Ectodermal cell (in vitro differentiated cells): ENCODE data around the gene ITGAX.
"Not testable (repeated sequence)": the region's sequence is repeated elsewhere in the genome, so short reads cannot be mapped to it uniquely, and the experiment has no call there.

Source experiments
- H3K27ac ChIP-seq: 2 replicates; pipeline ENCODE4 v1.7.0; 2013; ENCODE audit warnings: mild to moderate bottlenecking, low read depth, low read length; ENCODE audit not compliant: insufficient read depth, poor library complexity, severe bottlenecking
- H3K27me3 ChIP-seq: 2 replicates; pipeline ENCODE4 v1.7.0; 2013; ENCODE audit warnings: mild to moderate bottlenecking, low read length; ENCODE audit not compliant: insufficient read depth, control insufficient read depth, poor library complexity, severe bottlenecking
- H3K36me3 ChIP-seq: one replicate; pipeline ENCODE4 v1.7.0; 2013; ENCODE audit warnings: low read length; ENCODE audit not compliant: control insufficient read depth, insufficient read depth
- H3K4me1 ChIP-seq: one replicate; pipeline ENCODE4 v1.7.0; 2013; ENCODE audit warnings: low read length; ENCODE audit not compliant: control insufficient read depth, insufficient read depth
- H3K4me3 ChIP-seq: 2 replicates; pipeline ENCODE4 v1.7.0; 2013; ENCODE audit warnings: low read depth, low read length, control low read depth; ENCODE audit not compliant: insufficient read depth
- H3K9me3 ChIP-seq: 2 replicates; pipeline ENCODE4 v1.7.0; 2013; ENCODE audit warnings: mild to moderate bottlenecking, low read length, moderate library complexity; ENCODE audit not compliant: control insufficient read depth
- WGBS, 2 experiments: methylation state at CpG; one replicate each; pipeline ENCODE4 v1.1.7; 2013; ENCODE audit warnings: missing lambda C conversion rate in 2 of 2; 5-methylcytosine and 5-hydroxymethylcytosine counted together

The ITGAX gene

DNA sequence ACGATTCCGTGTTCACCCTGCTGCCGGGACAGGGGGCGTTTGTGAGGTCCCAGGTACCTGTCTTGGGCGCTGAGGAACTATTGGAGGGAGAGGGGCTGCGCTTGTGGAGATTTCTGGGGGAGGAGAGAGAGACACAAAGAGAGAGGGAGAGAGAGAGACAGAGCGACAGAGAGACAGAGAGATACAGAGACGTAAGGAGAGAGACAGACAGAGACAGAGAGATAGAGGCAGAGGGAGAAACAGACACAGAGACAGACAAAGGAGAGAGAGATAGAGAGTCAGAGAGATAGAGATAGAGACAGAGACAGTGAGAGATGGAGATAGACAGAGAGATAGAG lies 24.5 kb upstream of the ITGAX start:
- no peaks in the 10 kb centered on the region for H3K9me3 ChIP-seq
- no peak overlapping the region for H3K27ac ChIP-seq
- no peaks in the 10 kb centered on the region for H3K4me1 ChIP-seq
- H3K27me3 ChIP-seq: peaks cover 21% of the 10 kb centered on the region
- 79 to 81% methylated on average over 8 of the region's 8 CpGs for WGBS, 2 experiments
- H3K36me3 ChIP-seq: no peaks in the 10 kb centered on the region
- no peak overlapping the region for H3K4me3 ChIP-seq

DNA sequence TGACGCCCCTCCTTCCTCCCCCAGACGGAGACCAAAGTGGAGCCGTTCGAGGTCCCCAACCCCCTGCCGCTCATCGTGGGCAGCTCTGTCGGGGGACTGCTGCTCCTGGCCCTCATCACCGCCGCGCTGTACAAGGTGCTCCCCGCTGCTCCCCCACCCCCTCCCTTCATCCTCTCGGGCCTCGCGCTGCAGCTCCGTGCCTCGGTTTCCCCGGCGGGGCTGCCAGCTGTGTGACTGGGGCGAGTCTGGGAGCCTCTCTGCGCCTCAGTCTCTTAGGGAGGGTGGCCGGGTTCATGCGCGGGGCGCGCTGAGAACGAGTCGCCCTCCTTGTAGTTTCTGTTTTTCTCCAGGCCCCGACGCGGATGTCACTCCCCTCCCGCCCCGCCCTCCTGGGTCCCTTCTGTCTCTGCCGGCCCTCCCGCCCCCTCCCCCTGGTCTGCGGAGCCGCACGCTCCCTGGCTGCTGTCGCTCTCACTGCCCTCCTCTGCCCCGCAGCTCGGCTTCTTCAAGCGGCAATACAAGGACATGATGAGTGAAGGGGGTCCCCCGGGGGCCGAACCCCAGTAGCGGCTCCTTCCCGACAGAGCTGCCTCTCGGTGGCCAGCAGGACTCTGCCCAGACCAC lies 23.7 kb upstream of the ITGAX start:
- H3K4me3 ChIP-seq: no peak overlapping the region
- H3K36me3 ChIP-seq: no peaks in the 10 kb centered on the region
- no peaks in the 10 kb centered on the region for H3K4me1 ChIP-seq
- H3K9me3 ChIP-seq: no peaks in the 10 kb centered on the region
- peaks cover 21% of the 10 kb centered on the region for H3K27me3 ChIP-seq
- 62 to 65% methylated on average over 46 of the region's 46 CpGs for WGBS, 2 experiments
- no peak overlapping the region for H3K27ac ChIP-seq

GRCh38 chr16:31331807-31332301 lies 23.1 kb upstream of the ITGAX start:
- H3K27me3 ChIP-seq: peaks cover 21% of the 10 kb centered on the region

DNA sequence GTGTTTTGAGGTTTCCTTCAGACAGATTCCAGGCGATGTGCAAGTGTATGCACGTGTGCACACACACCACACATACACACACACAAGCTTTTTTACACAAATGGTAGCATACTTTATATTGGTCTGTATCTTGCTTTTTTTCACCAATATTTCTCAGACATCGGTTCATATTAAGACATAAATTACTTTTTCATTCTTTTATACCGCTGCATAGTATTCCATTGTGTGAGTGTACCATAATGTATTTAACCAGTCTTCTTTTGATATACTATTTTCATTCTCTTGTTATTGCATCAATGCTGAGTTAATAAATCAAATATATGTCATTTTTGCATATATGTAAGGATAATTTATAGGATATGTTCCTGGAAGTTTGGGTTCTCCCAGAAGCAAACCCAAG lies 22.4 kb upstream of the ITGAX start:
- no peak overlapping the region for H3K27ac ChIP-seq
- WGBS, 2 experiments: 89 to 96% methylated on average over 3 to 4 of the region's 4 CpGs
- no peaks in the 10 kb centered on the region for H3K36me3 ChIP-seq
- H3K9me3 ChIP-seq: no peaks in the 10 kb centered on the region
- no peaks in the 10 kb centered on the region for H3K4me1 ChIP-seq
- peaks cover 21% of the 10 kb centered on the region for H3K27me3 ChIP-seq
- no peak overlapping the region for H3K4me3 ChIP-seq

More at GRCh38 chr16:31331807-31332301, 23.1 kb upstream of the ITGAX start:
- no peaks in the 10 kb centered on the region for H3K36me3 ChIP-seq
- no peak overlapping the region for H3K4me3 ChIP-seq
- H3K4me1 ChIP-seq: no peaks in the 10 kb centered on the region
- no peaks in the 10 kb centered on the region for H3K9me3 ChIP-seq
- 91 to 94% methylated on average over 23 of the region's 23 CpGs for WGBS, 2 experiments
- no peak overlapping the region for H3K27ac ChIP-seq

- H3K36me3 ChIP-seq: no peaks in the 10 kb centered on the region
- no peak overlapping the region for H3K27ac ChIP-seq
- H3K27me3 ChIP-seq: peaks cover 21% of the 10 kb centered on the region
- 35 to 39% methylated on average over 5 of the region's 5 CpGs for WGBS, 2 experiments
- H3K4me1 ChIP-seq: no peaks in the 10 kb centered on the region
- H3K4me3 ChIP-seq: no peak overlapping the region
- H3K9me3 ChIP-seq: no peaks in the 10 kb centered on the region
These were observed 21.0 kb upstream of the ITGAX start for GRCh38 chr16:31333686-31334649.

- 87 to 98% methylated on average over 1 of the region's 1 CpG for WGBS, 2 experiments
- Histone ChIP-seq H3K4me1 (no peaks in the 10 kb centered on the region), H3K27me3 (peaks cover 20% of the 10 kb centered on the region), H3K36me3 (no peaks in the 10 kb centered on the region), H3K4me3 (no peak overlapping the region), H3K27ac (no peak overlapping the region), H3K9me3 (no peaks in the 10 kb centered on the region)
These were observed 20.0 kb upstream of the ITGAX start for GRCh38 chr16:31334934-31335333.

DNA sequence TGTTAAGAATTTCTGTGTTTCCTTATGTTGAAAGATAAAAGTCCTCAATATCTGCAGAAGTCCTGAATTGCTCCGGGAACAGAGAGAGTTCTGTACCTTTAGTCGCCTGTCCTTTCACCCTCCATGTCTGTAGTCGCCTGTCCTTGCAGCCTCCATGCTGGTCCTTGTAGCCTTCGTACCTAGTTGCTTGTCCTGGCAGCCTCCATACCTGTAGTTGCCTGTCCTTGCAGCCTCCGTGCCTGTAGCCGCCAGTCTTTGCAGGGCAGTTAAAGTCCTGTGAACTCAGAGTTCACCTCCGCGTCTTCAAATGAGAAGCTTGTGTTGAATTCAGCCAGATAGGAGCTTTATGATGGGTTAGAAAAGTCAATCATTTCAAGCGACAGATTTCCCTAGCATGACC lies 19.5 kb upstream of the ITGAX start:
- Histone ChIP-seq H3K27me3 (peaks cover 15% of the 10 kb centered on the region), H3K4me1 (no peaks in the 10 kb centered on the region), H3K4me3 (no peak overlapping the region), H3K27ac (no peak overlapping the region), H3K36me3 (no peaks in the 10 kb centered on the region), H3K9me3 (no peaks in the 10 kb centered on the region)
- WGBS, 2 experiments: 91% methylated on average over 9 of the region's 9 CpGs

DNA sequence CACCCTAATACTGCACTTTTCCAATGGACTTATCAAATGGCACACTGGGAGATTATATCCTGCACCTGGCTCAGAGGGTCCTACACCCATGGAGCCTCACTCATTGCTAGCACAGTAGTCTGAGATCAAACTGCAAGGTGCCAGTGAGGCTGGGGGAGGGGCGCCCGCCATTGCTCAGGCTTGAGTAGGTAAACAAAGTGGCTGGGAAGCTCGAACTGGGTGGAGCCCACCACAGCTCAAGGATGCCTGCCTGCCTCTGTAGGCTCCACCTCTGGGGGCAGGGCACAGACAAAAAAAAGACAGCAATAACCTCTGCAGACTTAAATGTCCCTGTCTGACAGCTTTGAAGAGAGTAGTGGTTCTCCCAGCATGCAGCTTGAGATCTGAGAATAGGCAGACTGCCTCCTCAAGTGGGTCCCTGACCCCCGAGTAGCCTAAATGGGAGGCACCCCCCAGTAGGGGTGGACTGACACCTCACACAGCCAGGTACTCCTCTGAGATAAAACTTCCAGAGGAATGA lies 16.8 kb upstream of the ITGAX start:
- H3K4me3 ChIP-seq, H3K27ac ChIP-seq, H3K4me1 ChIP-seq, H3K9me3 ChIP-seq, H3K27me3 ChIP-seq, H3K36me3 ChIP-seq: not testable (repeated sequence)
- 74 to 85% methylated on average over 4 of the region's 4 CpGs for WGBS, 2 experiments

GRCh38 chr16:31344712-31345111 lies 10.3 kb upstream of the ITGAX start:
- no peaks in the 10 kb centered on the region for H3K36me3 ChIP-seq
- H3K4me3 ChIP-seq: no peak overlapping the region
- H3K27ac ChIP-seq: no peak overlapping the region
- no peaks in the 10 kb centered on the region for H3K9me3 ChIP-seq
- H3K4me1 ChIP-seq: no peaks in the 10 kb centered on the region
- 89 to 93% methylated on average over 9 of the region's 9 CpGs for WGBS, 2 experiments
- no peaks in the 10 kb centered on the region for H3K27me3 ChIP-seq

DNA sequence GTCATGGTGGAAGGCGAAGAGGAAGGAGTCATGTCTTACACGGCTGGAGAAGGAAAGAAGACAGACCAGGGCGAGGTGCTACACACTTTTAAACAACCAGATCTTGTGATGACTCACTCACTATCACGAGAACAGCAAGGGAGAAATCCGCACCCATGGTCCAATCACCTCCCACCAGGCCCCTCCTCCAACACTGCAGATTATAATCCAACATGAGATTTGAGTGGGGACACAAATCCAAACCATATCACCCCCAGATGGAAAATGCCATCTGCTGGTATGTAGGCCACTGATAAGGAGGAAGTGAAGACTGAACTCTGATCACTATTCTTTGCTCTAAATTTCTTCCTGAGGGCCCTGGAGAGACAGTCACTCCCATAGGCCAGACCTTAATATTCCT lies 7.5 kb upstream of the ITGAX start:
- no peaks in the 10 kb centered on the region for H3K27me3 ChIP-seq
- no peaks in the 10 kb centered on the region for H3K4me1 ChIP-seq
- H3K36me3 ChIP-seq: no peaks in the 10 kb centered on the region
- 86 to 89% methylated on average over 5 of the region's 5 CpGs for WGBS, 2 experiments
- no peaks in the 10 kb centered on the region for H3K9me3 ChIP-seq
- H3K27ac ChIP-seq: no peak overlapping the region
- no peak overlapping the region for H3K4me3 ChIP-seq
